Inferior parietal cortex (tissue), 1 donor: Measurements from ENCODE around the gene GLIS2.
"Not testable (repeated sequence)": the region's sequence is repeated elsewhere in the genome, so short reads cannot be mapped to it uniquely, and the experiment has no call there.

Experiments used
- DNase-seq: peaks from one replicate; pipeline ENCODE4 v3.0.0-alpha.2; 2016; ENCODE audit errors: extremely low spot score

The GLIS2 gene

DNA sequence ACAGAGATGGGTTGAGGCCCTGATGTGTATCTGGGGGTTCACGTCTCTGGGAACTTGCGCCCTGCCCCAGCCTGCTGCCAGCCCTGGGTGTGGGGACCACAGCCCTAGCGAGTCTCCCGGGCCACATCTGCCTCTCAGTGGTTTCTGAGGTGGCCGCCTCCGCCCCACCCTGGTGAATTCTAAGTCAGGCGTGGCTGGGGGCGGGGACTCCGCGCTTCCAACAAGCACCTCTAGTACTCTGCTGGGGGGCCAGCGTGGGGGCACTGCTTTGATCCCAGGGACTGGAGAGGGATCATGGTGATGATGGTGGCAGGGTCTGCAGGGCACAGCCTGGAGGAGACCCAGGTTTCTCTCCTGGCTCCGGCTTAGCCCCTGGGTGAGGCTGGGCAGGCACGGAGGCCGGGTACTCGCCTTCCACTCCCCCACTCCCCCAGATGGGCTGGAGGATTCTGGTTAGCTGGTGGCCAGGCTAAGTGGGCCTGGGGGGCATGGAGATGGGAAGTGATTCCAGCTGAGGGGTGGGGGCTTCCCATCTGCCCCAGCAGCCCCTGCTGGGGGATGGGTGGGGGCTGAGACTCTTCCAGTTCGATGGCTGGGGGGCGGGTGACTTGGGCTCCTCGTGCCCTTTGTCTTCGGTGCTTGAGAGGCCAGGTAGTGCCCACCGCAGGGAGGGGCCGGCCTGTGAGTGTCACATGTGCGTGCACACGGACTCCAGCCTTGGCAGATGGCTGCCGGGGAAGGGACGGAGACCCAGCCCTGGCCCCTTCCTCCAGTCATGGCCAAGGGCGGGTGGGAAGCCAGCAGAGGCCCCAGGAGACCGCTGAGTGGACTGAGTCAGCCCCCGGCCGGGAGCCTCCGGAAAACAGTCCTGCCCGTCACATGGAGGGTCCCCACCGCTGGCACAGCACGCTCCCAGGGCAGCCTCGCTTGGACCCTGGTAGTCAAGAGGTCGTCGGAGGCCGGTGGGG is 3.9 kb downstream of the GLIS2 start:
- DNase-seq: no peak

- DNase-seq: no peak
These were observed 4.8 kb downstream of the GLIS2 start for GRCh38 chr16:4320571-4321137.

DNA sequence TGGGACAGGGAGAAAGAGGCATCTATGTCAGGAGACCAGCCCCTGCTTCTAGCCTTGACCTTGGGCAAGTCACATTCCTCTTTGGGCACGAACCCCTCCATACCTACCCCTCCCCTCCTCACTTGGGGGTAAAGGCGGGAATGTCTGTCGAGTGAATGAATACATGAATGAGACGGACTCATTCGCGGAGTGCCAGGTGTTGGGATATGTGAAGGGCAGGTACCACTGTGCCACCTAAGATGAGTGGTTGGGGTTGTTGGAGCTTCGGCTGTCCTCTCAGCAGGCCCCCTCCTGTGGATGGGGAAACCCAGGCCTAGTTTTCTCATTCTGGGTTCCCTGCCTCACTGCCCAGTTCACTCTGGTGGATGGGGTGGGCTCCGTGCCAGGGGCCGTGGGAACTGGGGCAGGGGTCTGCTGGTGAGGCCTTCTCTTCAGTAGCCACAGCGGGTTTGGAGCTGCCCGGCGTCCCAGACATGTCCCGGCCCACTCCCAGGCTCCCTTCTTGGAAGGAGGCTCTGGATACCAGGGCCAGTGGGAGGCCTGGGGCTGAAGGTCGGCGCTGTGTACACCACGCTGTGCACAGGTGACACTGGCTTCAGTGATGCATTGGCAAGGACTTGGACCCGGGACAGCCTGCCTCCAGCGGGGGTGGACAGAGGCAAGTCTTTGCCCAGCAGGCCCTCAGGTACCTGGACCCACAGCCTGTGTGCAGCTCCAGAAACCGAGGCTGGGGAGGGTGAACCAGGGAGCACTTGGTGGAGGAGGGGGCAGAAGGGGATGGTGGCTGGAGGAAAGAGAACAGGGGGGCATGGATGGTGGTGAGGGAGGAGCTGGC is 5.6 kb downstream of the GLIS2 start:
- no peak for DNase-seq

GRCh38 chr16:4322121-4323052 is 6.5 kb downstream of the GLIS2 start:
- no peak for DNase-seq

DNA sequence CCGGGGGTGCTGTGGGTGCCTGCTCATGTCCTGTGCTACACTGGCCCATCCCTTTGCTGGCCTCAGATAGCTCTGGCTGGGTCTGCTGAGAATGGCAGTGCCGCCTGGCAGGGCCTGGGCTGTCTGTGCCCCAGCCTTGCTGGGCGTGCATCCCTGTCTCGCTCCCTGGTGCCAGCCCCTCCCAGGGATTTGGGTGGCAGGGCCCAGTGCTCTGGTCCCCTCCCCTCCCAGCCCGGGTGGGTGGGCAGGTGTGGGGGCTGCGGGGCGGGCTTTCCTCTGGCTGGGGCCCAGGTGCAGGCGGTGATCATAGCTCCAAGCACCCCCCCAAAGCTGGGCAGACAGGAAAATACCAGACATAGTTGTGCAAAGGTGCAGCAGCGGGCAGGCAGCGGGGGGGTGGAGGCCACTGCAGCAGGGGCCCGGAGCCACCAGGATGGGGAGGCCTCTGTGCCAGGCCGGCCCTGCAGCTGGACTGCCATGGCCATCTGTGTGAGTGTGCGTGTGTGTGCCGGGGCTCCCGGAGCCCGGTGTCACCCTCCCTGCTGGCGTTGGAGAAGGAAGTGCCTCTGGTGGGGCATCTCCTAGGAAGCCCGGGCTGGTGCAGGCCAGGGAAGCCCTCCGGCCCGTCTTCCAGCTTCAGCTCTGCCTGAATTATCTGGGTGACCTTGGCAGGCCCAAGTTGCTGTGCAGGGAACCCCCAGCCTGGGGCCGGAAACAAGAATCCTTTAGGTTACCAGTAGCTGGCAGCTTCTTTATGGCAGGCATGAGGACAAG is 7.4 kb downstream of the GLIS2 start:
- DNase-seq: no peak

GRCh38 chr16:4323845-4324488 is 8.1 kb downstream of the GLIS2 start:
- DNase-seq: no peak

DNA sequence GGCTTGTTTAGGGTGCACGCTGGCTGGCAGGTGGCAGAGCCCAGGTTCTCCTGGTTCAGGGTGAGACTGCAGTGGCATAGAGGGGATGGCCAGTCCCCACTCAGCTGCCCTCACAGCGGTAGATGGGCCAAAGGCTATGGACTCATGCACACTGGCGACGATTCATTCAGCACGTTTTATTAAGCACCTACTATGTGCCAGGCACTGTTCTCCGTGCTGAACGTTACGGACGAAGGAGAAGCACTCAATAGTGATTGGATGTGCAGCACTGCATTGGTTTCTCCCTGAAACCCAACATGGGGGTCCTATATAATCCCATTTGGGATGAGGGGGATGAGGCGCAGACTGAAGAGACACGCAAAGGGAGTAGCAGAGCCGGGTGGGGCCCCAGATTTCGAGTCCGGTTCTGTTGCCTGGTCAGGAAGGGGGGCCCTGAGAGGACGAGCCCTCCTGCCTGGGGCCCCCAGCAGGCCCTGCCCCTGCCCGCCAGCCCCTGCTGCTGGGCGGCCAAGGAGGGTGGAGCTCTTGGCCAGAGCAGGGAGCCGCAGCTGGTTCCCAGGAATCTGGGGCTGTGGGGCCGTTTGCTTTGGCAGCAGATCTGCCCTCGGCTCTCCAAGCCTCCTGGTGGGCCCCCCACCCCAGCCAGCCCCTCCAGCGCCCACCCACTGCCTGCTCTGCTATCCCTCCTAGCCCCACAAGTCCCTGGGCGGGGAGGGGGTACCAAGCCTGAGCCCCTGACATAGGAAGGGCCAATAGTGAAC is 8.8 kb downstream of the GLIS2 start:
- DNase-seq: no peak

DNA sequence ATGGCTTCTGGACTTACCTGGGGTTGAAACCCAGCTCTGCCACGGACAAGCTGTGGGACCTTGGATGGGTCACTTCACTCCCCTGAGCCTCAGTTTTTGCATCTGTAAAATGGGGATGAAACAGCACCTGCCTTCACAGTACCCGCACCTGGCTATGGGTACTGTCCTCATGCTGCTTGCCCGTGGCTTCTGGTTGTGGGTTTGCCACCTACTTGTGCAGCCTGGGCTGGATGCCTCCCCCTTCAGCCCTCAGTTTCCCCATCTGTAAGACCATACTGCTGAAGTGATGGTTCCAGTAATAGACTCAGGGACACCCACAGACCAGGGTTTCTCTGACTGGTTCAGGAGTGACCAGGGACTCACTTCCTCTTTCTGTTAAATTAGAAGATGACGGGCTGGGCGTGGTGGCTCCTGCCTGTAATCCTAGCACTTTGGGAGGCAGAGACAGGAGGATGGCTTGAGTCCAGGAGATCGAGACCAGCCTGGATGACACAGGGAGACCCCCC is 9.4 kb downstream of the GLIS2 start:
- no peak for DNase-seq

- no peak for DNase-seq
These were observed 11.6 kb downstream of the GLIS2 start for GRCh38 chr16:4327386-4328045.

DNA sequence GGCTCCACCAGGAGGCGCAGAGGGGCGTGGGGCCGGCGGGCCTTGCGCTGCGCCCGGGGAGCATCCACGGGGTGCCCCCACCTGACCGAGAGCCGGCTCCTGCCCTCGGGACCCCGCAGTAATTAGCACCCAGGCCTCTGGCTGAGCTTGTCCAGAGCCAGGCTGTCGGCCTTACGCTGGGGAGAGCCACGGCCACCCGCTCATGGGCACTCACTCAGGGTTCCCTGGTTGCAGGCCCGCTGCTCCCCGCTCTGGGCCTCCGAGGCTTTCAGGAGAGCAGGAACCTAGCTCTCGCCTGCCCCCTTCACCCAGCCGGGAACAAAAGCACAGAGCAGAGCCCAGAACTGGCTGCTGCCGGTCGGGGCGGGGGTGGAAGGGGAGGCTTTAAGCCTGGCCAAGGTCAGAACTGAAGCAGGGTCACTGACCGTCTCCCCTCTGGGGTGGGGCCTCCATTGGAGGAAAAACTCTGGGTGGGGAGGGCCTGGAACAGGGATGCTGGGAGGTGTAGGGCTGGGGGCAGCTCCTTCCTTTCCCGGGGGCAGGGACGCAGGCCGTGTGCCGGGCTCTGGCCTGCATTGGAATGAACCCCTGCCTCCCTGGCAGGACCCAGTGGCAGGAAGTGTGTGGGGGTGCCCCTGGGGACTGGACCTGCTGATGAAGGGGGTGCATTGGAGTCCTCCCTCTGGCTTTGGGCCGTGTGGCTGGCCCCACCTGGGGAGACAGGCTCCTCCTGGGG is 12.3 kb downstream of the GLIS2 start:
- DNase-seq: peak; percentile 45

- DNase-seq: no peak
These were observed 13.2 kb downstream of the GLIS2 start for GRCh38 chr16:4328782-4329775.

GRCh38 chr16:4330277-4330874 is 14.5 kb downstream of the GLIS2 start:
- DNase-seq: peak; percentile 66

DNA sequence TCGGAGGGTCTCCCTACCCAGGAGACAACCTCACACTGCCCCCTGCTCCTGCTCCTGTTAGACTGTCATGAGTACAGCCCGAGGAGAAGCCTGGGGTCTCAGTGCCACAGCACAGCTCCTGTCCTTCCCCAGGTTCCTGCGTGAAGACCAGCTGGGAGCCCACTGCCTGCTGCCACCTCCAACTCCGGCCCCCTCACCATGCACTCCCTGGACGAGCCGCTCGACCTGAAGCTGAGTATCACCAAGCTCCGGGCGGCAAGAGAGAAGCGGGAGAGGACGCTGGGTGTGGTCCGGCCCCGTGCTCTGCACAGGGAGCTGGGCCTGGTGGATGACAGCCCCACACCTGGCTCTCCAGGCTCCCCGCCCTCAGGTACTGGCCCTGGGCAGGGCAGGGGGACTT is 16.2 kb downstream of the GLIS2 start:
- no peak for DNase-seq

GRCh38 chr16:4332623-4333307 is 16.9 kb downstream of the GLIS2 start:
- DNase-seq: no peak

- no peak for DNase-seq
These were observed 17.4 kb downstream of the GLIS2 start for GRCh38 chr16:4333308-4333638.

GRCh38 chr16:4333714-4334113 is 17.8 kb downstream of the GLIS2 start:
- DNase-seq: not testable (repeated sequence)
